K562 (cell line): ENCODE results near the gene BMP6. TPM values are rescaled to one million over a fixed set of nuclear protein-coding genes. Genes with fewer than 3 reads are reported as not detected.

Source experiments
- ATF1 ChIP-seq, 2 experiments: fragments of 450-650 bp in 1 of 2; IDR thresholded peaks; 2 replicates each; pipeline ENCODE4 v1.6.1; 2016; ENCODE audit warnings: missing compliant biosample characterization in 1 of 2, missing genetic modification characterization in 1 of 2
- CEBPB ChIP-seq: fragments of 450-650 bp; IDR thresholded peaks from 2 replicates; pipeline ENCODE4 v1.6.1; 2016; ENCODE audit warnings: missing genetic modification characterization, missing compliant biosample characterization
- CREM ChIP-seq: IDR thresholded peaks from 2 replicates; pipeline ENCODE4 v1.6.1; 2014; ENCODE audit warnings: antibody characterized with exemption, low read depth
- JUN ChIP-seq, 2 experiments: sonication (generic) in 1 of 2; formaldehyde crosslinking in 1 of 2; IDR thresholded peaks; 2 replicates each; pipeline versions ENCODE4 v1.6.1 to v1.8.0; 2012 to 2022; ENCODE audit warnings: borderline replicate concordance in 2 of 2, mild to moderate bottlenecking in 2 of 2, improper control_type of control experiment in 1 of 2, low read depth in 1 of 2, low read length in 1 of 2, missing genetic modification reagents in 1 of 2
- MIER1 ChIP-seq: fragments of 450-650 bp; IDR thresholded peaks from 2 replicates; pipeline ENCODE4 v1.6.1; 2016; ENCODE audit warnings: antibody characterized with exemption, mild to moderate bottlenecking, low read depth
- MYC ChIP-seq, 2 experiments: fragments of 250-450 bp in 1 of 2; sonication (Bioruptor Pico) in 1 of 2; IDR thresholded peaks; 2 replicates each; pipeline versions ENCODE4 v1.5.1 to v1.6.1; 2012 to 2021; ENCODE audit warnings: low read depth in 2 of 2, borderline replicate concordance in 1 of 2, improper control_type of control experiment in 1 of 2, low read length in 1 of 2, mild to moderate bottlenecking in 1 of 2, moderate library complexity in 1 of 2
- NR3C1 ChIP-seq: sonication (generic); formaldehyde crosslinking; IDR thresholded peaks from 2 replicates; pipeline ENCODE4 v1.8.1; 2022; ENCODE audit warnings: missing genetic modification reagents
- PHF8 ChIP-seq: fragments of 200-600 bp; sonication (generic); IDR thresholded peaks from 2 replicates; pipeline ENCODE4 v1.6.1; 2012; ENCODE audit warnings: mixed run types, mild to moderate bottlenecking, inconsistent platforms, low read length, moderate library complexity, borderline replicate concordance
- SIN3A ChIP-seq, 2 experiments: fragments of 150-350 bp in 1 of 2; IDR thresholded peaks; 2 replicates each; pipeline ENCODE4 v1.6.1; 2011 to 2016; ENCODE audit warnings: borderline replicate concordance in 2 of 2, low read depth in 2 of 2, low read length in 2 of 2, mild to moderate bottlenecking in 2 of 2, moderate library complexity in 2 of 2; ENCODE audit not compliant: control insufficient read depth in 1 of 2
- ZNF146 ChIP-seq: IDR thresholded peaks from one replicate; pipeline ENCODE4 v1.6.1; 2018; ENCODE audit warnings: missing compliant biosample characterization; ENCODE audit not compliant: unreplicated experiment
- ZNF695 ChIP-seq: fragments of 450-650 bp; formaldehyde crosslinking; IDR thresholded peaks from 2 replicates; pipeline ENCODE4 v1.4.0; 2020; ENCODE audit warnings: mild to moderate bottlenecking, moderate library complexity
- polyA plus RNA-seq, 8 experiments: library from polyadenylated mRNA; depleted of rRNA in 4 of 8; stranded (reverse) in 5 of 8; unstranded in 3 of 8; fragments of >200 nt; fragmentation: Nextera tagmentation in 2 of 8; fragmentation: Illumina TruSeq in 1 of 8; extraction: Ambion mirVana in 2 of 8; extraction: Trizol in 1 of 8; gene quantifications; 2 replicates each; pipeline versions ENCODE4 v1.2.1 to v1.2.3, GENCODE V29; 2011 to 2014; ENCODE audit warnings: inconsistent platforms in 1 of 8, missing spikeins in 1 of 8
- total RNA-seq, 7 experiments: library from RNA; depleted of rRNA in 6 of 7; stranded (reverse); fragments of >200 nt in 6 of 7; fragmentation: Illumina TruSeq in 2 of 7; extraction: Trizol in 2 of 7; gene quantifications; 2 replicates each; pipeline versions ENCODE4 v1.2.1 to v1.2.3, GENCODE V29; 2011 to 2021; ENCODE audit warnings: low replicate concordance in 1 of 7
- TF ChIP-seq, protein P1 (sequence below): sonication (generic); formaldehyde crosslinking; IDR thresholded peaks from 2 replicates; pipeline ENCODE4 v1.8.0; 2022; ENCODE audit warnings: missing genetic modification reagents, mild to moderate bottlenecking, moderate library complexity, borderline replicate concordance
- TF ChIP-seq, protein P2 (sequence below): fragments of 450-650 bp; IDR thresholded peaks from one replicate; pipeline ENCODE4 v1.6.1; 2018; ENCODE audit warnings: mild to moderate bottlenecking, moderate library complexity; ENCODE audit not compliant: partially characterized antibody
- TF ChIP-seq, protein P3 (sequence below): fragments of 250-450 bp; sonication (Bioruptor Pico); IDR thresholded peaks from 2 replicates; pipeline ENCODE4 v1.8.0; 2022; ENCODE audit warnings: inconsistent platforms, mild to moderate bottlenecking, moderate library complexity, borderline replicate concordance
- TF ChIP-seq, protein P4 (sequence below): fragments of 250-450 bp; sonication (Bioruptor Pico); IDR thresholded peaks from 2 replicates; pipeline ENCODE4 v1.8.0; 2022; ENCODE audit warnings: inconsistent platforms
- TF ChIP-seq, protein P5 (sequence below): sonication (generic); formaldehyde crosslinking; IDR thresholded peaks from 2 replicates; pipeline ENCODE4 v1.4.0; 2020; ENCODE audit warnings: mild to moderate bottlenecking, missing genetic modification reagents
- TF ChIP-seq, protein P6 (sequence below): fragments of 450-650 bp; formaldehyde crosslinking; IDR thresholded peaks from 2 replicates; pipeline ENCODE4 v1.4.0; 2022; ENCODE audit warnings: missing genetic modification characterization

Gene BMP6
- total and polyA plus RNA-seq, 9 of the 15 experiments (the other 6 are each of a cell fraction or from before 2014, with no cell fraction given), result 0.01 to 0.13 (median 0.06) TPM; not detected in 3

DNA sequence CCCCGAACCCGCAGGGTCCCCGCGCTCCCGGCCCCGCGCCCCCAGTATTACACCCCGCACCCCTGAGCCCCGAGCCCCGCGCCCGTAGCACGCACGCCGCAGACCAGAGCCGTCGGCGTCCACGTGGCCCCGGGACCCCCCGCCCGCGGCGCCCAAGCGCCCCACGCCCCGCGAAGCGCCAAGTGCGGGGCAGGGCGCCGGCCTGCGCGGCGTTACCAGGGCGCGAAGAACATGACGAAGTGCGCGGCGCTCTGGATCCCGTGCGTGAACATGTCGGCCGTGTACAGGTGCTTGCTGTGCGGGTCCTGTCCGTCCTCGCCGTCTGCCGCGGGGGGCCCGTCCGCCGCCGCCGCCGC lies 184.4 kb downstream of the BMP6 start (continued):
- no peak for TF ChIP-seq NR3C1 (CRISPR knock-in tag)
- TF ChIP-seq MYC (IDR thresholded peaks at IDR 0.05; ENCODE audit: low read depth, low read length), result no peak; the same call in 1 of the 2 replicates
- no peak for TF ChIP-seq MYC (CRISPR knock-in tag; IDR thresholded peaks at IDR 0.05; ENCODE audit: borderline replicate concordance, low read depth)
- TF ChIP-seq PHF8, result peak; percentile 48; the same call in 1 of the 2 replicates
- TF ChIP-seq, protein P1, sequence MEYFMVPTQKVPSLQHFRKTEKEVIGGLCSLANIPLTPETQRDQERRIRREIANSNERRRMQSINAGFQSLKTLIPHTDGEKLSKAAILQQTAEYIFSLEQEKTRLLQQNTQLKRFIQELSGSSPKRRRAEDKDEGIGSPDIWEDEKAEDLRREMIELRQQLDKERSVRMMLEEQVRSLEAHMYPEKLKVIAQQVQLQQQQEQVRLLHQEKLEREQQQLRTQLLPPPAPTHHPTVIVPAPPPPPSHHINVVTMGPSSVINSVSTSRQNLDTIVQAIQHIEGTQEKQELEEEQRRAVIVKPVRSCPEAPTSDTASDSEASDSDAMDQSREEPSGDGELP (CRISPR knock-in tag), result no peak
- peak; percentile 76; the same call in 1 of the 2 replicates for TF ChIP-seq CREM
- TF ChIP-seq, protein P2, sequence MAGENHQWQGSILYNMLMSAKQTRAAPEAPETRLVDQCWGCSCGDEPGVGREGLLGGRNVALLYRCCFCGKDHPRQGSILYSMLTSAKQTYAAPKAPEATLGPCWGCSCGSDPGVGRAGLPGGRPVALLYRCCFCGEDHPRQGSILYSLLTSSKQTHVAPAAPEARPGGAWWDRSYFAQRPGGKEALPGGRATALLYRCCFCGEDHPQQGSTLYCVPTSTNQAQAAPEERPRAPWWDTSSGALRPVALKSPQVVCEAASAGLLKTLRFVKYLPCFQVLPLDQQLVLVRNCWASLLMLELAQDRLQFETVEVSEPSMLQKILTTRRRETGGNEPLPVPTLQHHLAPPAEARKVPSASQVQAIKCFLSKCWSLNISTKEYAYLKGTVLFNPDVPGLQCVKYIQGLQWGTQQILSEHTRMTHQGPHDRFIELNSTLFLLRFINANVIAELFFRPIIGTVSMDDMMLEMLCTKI, result no peak
- TF ChIP-seq, protein P3, sequence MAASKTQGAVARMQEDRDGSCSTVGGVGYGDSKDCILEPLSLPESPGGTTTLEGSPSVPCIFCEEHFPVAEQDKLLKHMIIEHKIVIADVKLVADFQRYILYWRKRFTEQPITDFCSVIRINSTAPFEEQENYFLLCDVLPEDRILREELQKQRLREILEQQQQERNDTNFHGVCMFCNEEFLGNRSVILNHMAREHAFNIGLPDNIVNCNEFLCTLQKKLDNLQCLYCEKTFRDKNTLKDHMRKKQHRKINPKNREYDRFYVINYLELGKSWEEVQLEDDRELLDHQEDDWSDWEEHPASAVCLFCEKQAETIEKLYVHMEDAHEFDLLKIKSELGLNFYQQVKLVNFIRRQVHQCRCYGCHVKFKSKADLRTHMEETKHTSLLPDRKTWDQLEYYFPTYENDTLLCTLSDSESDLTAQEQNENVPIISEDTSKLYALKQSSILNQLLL (CRISPR knock-in tag), result no peak
- TF ChIP-seq ZNF695 (CRISPR knock-in tag), result no peak
- no peak for TF ChIP-seq CEBPB
- no peak for TF ChIP-seq MIER1
- TF ChIP-seq, protein P4, sequence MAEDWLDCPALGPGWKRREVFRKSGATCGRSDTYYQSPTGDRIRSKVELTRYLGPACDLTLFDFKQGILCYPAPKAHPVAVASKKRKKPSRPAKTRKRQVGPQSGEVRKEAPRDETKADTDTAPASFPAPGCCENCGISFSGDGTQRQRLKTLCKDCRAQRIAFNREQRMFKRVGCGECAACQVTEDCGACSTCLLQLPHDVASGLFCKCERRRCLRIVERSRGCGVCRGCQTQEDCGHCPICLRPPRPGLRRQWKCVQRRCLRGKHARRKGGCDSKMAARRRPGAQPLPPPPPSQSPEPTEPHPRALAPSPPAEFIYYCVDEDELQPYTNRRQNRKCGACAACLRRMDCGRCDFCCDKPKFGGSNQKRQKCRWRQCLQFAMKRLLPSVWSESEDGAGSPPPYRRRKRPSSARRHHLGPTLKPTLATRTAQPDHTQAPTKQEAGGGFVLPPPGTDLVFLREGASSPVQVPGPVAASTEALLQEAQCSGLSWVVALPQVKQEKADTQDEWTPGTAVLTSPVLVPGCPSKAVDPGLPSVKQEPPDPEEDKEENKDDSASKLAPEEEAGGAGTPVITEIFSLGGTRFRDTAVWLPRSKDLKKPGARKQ (CRISPR knock-in tag), result no peak
- 0 out of 4 replicates have a peak, but pooled peaks of 1 of the 2 experiments have one; percentile 10 for TF ChIP-seq SIN3A (IDR thresholded peaks at IDR 0.05; ENCODE audit: borderline replicate concordance in 2 of 2, control insufficient read depth in 1 of 2, low read depth in 2 of 2, low read length in 2 of 2)
- TF ChIP-seq, protein P5, sequence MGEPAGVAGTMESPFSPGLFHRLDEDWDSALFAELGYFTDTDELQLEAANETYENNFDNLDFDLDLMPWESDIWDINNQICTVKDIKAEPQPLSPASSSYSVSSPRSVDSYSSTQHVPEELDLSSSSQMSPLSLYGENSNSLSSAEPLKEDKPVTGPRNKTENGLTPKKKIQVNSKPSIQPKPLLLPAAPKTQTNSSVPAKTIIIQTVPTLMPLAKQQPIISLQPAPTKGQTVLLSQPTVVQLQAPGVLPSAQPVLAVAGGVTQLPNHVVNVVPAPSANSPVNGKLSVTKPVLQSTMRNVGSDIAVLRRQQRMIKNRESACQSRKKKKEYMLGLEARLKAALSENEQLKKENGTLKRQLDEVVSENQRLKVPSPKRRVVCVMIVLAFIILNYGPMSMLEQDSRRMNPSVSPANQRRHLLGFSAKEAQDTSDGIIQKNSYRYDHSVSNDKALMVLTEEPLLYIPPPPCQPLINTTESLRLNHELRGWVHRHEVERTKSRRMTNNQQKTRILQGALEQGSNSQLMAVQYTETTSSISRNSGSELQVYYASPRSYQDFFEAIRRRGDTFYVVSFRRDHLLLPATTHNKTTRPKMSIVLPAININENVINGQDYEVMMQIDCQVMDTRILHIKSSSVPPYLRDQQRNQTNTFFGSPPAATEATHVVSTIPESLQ (CRISPR knock-in tag), result no peak
- TF ChIP-seq, protein P6, sequence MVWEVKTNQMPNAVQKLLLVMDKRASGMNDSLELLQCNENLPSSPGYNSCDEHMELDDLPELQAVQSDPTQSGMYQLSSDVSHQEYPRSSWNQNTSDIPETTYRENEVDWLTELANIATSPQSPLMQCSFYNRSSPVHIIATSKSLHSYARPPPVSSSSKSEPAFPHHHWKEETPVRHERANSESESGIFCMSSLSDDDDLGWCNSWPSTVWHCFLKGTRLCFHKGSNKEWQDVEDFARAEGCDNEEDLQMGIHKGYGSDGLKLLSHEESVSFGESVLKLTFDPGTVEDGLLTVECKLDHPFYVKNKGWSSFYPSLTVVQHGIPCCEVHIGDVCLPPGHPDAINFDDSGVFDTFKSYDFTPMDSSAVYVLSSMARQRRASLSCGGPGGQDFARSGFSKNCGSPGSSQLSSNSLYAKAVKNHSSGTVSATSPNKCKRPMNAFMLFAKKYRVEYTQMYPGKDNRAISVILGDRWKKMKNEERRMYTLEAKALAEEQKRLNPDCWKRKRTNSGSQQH (CRISPR knock-in tag), result no peak
- peak; percentile 55 for TF ChIP-seq ATF1 (CRISPR knock-in tag; IDR thresholded peaks at IDR 0.05)
- TF ChIP-seq ATF1 (tag; IDR thresholded peaks at IDR 0.05), result no peak
- TF ChIP-seq JUN (IDR thresholded peaks at IDR 0.05; ENCODE audit: borderline replicate concordance, low read depth, low read length), result no peak
- no peak for TF ChIP-seq JUN (CRISPR knock-in tag; IDR thresholded peaks at IDR 0.05; ENCODE audit: borderline replicate concordance)
- TF ChIP-seq ZNF146 (CRISPR knock-in tag), result no peak
